Measurements from ENCODE around the gene SLC38A11. TPM values are rescaled to one million over a fixed set of nuclear protein-coding genes. Genes with fewer than 3 reads are reported as not detected.
"Not testable (repeated sequence)": the region's sequence is repeated elsewhere in the genome, so short reads cannot be mapped to it uniquely, and the experiment has no call there.

SLC38A11 gene
- total and polyA plus RNA-seq, 2 donors (not counting 1 experiment from before 2014, with no cell fraction given) = 0.50 to 1.1 TPM

- Histone ChIP-seq H2AFZ (ENCODE audit: low read length) (no peak overlapping the region), H3K4me2 (ENCODE audit: extremely low read depth, insufficient read depth, low read length) (no peak overlapping the region), H3K79me2 (ENCODE audit: control insufficient read depth, insufficient read depth, low read length) (no peaks in the 10 kb centered on the region), H3K27ac (ENCODE audit: insufficient read depth, low read length) (no peak overlapping the region), H3K4me3 (replicated peaks in 1 of 4; ENCODE audit: control extremely low read depth in 1 of 4, insufficient read depth in 1 of 4, low read depth in 3 of 4, low read length in 4 of 4) (no peak overlapping the region), H3K9me3 (ENCODE audit: control insufficient read depth, insufficient read depth, low read depth, low read length) (no peaks in the 10 kb centered on the region), H3K9ac (ENCODE audit: insufficient read depth, low read length) (no peak overlapping the region), H4K20me1 (ENCODE audit: control insufficient read depth, extremely low read depth, insufficient read depth, low read length) (no peaks in the 10 kb centered on the region), H3K36me3 (ENCODE audit: control insufficient read depth, insufficient read depth, low read length) (no peaks in the 10 kb centered on the region), H3K27me3 (ENCODE audit: control insufficient read depth, insufficient read depth, low read length) (no peaks in the 10 kb centered on the region), H3K4me1 (ENCODE audit: control insufficient read depth, extremely low read depth, insufficient read depth, low read length) (peaks cover 10% of the 10 kb centered on the region)
- no peak for DNase-seq (ENCODE audit: low read depth in 2 of 2)
- no peak for TF ChIP-seq EZH2 (IDR thresholded peaks at IDR 0.05; ENCODE audit: low read length, missing control alignments)
- TF ChIP-seq, protein P1, sequence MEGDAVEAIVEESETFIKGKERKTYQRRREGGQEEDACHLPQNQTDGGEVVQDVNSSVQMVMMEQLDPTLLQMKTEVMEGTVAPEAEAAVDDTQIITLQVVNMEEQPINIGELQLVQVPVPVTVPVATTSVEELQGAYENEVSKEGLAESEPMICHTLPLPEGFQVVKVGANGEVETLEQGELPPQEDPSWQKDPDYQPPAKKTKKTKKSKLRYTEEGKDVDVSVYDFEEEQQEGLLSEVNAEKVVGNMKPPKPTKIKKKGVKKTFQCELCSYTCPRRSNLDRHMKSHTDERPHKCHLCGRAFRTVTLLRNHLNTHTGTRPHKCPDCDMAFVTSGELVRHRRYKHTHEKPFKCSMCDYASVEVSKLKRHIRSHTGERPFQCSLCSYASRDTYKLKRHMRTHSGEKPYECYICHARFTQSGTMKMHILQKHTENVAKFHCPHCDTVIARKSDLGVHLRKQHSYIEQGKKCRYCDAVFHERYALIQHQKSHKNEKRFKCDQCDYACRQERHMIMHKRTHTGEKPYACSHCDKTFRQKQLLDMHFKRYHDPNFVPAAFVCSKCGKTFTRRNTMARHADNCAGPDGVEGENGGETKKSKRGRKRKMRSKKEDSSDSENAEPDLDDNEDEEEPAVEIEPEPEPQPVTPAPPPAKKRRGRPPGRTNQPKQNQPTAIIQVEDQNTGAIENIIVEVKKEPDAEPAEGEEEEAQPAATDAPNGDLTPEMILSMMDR (conservative IDR thresholded peaks at IDR 0.05 in 1 of 2, IDR thresholded peaks at IDR 0.05 in 1 of 2; ENCODE audit: low read depth in 1 of 2, low read length in 2 of 2) = no peak
Observed at GRCh38 chr2:164993287-164994016, 38.1 kb upstream of the SLC38A11 start.

GRCh38 chr2:164992818-164993217 lies 37.5 kb upstream of the SLC38A11 start:
- H3K9ac ChIP-seq (ENCODE audit: insufficient read depth, low read length) = no peak overlapping the region
- no peaks in the 10 kb centered on the region for H4K20me1 ChIP-seq (ENCODE audit: control insufficient read depth, extremely low read depth, insufficient read depth, low read length)
- H3K79me2 ChIP-seq (ENCODE audit: control insufficient read depth, insufficient read depth, low read length) = no peaks in the 10 kb centered on the region
- no peak overlapping the region for H3K4me3 ChIP-seq (replicated peaks in 1 of 4; ENCODE audit: control extremely low read depth in 1 of 4, insufficient read depth in 1 of 4, low read depth in 3 of 4, low read length in 4 of 4)
- no peaks in the 10 kb centered on the region for H3K36me3 ChIP-seq (ENCODE audit: control insufficient read depth, insufficient read depth, low read length)
- H3K27ac ChIP-seq (ENCODE audit: insufficient read depth, low read length) = no peak overlapping the region
- peaks cover 10% of the 10 kb centered on the region for H3K4me1 ChIP-seq (ENCODE audit: control insufficient read depth, extremely low read depth, insufficient read depth, low read length)
- TF ChIP-seq, protein P1 (conservative IDR thresholded peaks at IDR 0.05 in 1 of 2, IDR thresholded peaks at IDR 0.05 in 1 of 2; ENCODE audit: low read depth in 1 of 2, low read length in 2 of 2) = peak; percentile 38 to 48
- no peak for TF ChIP-seq EZH2 (IDR thresholded peaks at IDR 0.05; ENCODE audit: low read length, missing control alignments)
- no peaks in the 10 kb centered on the region for H3K9me3 ChIP-seq (ENCODE audit: control insufficient read depth, insufficient read depth, low read depth, low read length)
- H2AFZ ChIP-seq (ENCODE audit: low read length) = no peak overlapping the region
- no peaks in the 10 kb centered on the region for H3K27me3 ChIP-seq (ENCODE audit: control insufficient read depth, insufficient read depth, low read length)
- DNase-seq (ENCODE audit: low read depth in 2 of 2) = peak; percentile 80 to 88
- no peak overlapping the region for H3K4me2 ChIP-seq (ENCODE audit: extremely low read depth, insufficient read depth, low read length)

GRCh38 chr2:164992093-164992454 lies 36.7 kb upstream of the SLC38A11 start:
- H3K4me1 ChIP-seq (ENCODE audit: control insufficient read depth, extremely low read depth, insufficient read depth, low read length); H3K9me3 ChIP-seq (ENCODE audit: control insufficient read depth, insufficient read depth, low read depth, low read length); H3K9ac ChIP-seq (ENCODE audit: insufficient read depth, low read length); H3K36me3 ChIP-seq (ENCODE audit: control insufficient read depth, insufficient read depth, low read length); H4K20me1 ChIP-seq (ENCODE audit: control insufficient read depth, extremely low read depth, insufficient read depth, low read length); H3K79me2 ChIP-seq (ENCODE audit: control insufficient read depth, insufficient read depth, low read length); DNase-seq (ENCODE audit: low read depth in 2 of 2); H3K4me2 ChIP-seq (ENCODE audit: extremely low read depth, insufficient read depth, low read length); H3K27me3 ChIP-seq (ENCODE audit: control insufficient read depth, insufficient read depth, low read length); H3K4me3 ChIP-seq (replicated peaks in 1 of 4; ENCODE audit: control extremely low read depth in 1 of 4, insufficient read depth in 1 of 4, low read depth in 3 of 4, low read length in 4 of 4): not testable (repeated sequence)
- Histone ChIP-seq H3K27ac (ENCODE audit: insufficient read depth, low read length) (peak overlapping the region; percentile 22), H2AFZ (ENCODE audit: low read length) (peak overlapping the region; percentile 12)

GRCh38 chr2:164991361-164992092 lies 36.2 kb upstream of the SLC38A11 start:
- not testable (repeated sequence) for H3K4me3 ChIP-seq (replicated peaks in 1 of 4; ENCODE audit: control extremely low read depth in 1 of 4, insufficient read depth in 1 of 4, low read depth in 3 of 4, low read length in 4 of 4); H4K20me1 ChIP-seq (ENCODE audit: control insufficient read depth, extremely low read depth, insufficient read depth, low read length); H3K79me2 ChIP-seq (ENCODE audit: control insufficient read depth, insufficient read depth, low read length); H3K9me3 ChIP-seq (ENCODE audit: control insufficient read depth, insufficient read depth, low read depth, low read length); H3K36me3 ChIP-seq (ENCODE audit: control insufficient read depth, insufficient read depth, low read length); H3K4me2 ChIP-seq (ENCODE audit: extremely low read depth, insufficient read depth, low read length); H3K9ac ChIP-seq (ENCODE audit: insufficient read depth, low read length); H3K4me1 ChIP-seq (ENCODE audit: control insufficient read depth, extremely low read depth, insufficient read depth, low read length); H3K27me3 ChIP-seq (ENCODE audit: control insufficient read depth, insufficient read depth, low read length)
- H2AFZ ChIP-seq (ENCODE audit: low read length) = peak overlapping the region; percentile 12
- DNase-seq (ENCODE audit: low read depth in 2 of 2) = peak; percentile 37 to 64
- peak overlapping the region; percentile 22 for H3K27ac ChIP-seq (ENCODE audit: insufficient read depth, low read length)

- not testable (repeated sequence) for H3K4me2 ChIP-seq (ENCODE audit: extremely low read depth, insufficient read depth, low read length); H4K20me1 ChIP-seq (ENCODE audit: control insufficient read depth, extremely low read depth, insufficient read depth, low read length); H3K4me3 ChIP-seq (replicated peaks in 1 of 4; ENCODE audit: control extremely low read depth in 1 of 4, insufficient read depth in 1 of 4, low read depth in 3 of 4, low read length in 4 of 4); H3K36me3 ChIP-seq (ENCODE audit: control insufficient read depth, insufficient read depth, low read length); H3K4me1 ChIP-seq (ENCODE audit: control insufficient read depth, extremely low read depth, insufficient read depth, low read length); H3K9ac ChIP-seq (ENCODE audit: insufficient read depth, low read length); H3K9me3 ChIP-seq (ENCODE audit: control insufficient read depth, insufficient read depth, low read depth, low read length); H2AFZ ChIP-seq (ENCODE audit: low read length); H3K79me2 ChIP-seq (ENCODE audit: control insufficient read depth, insufficient read depth, low read length); H3K27me3 ChIP-seq (ENCODE audit: control insufficient read depth, insufficient read depth, low read length)
- DNase-seq (ENCODE audit: low read depth in 2 of 2) = peak; percentile 56 to 74
- H3K27ac ChIP-seq (ENCODE audit: insufficient read depth, low read length) = peak overlapping the region; percentile 22
Observed at GRCh38 chr2:164990953-164991352, 35.6 kb upstream of the SLC38A11 start.

Data from fibroblast of lung (primary cell).